Activated T-cell treated with anti-CD3 and anti-CD28 coated beads, Interleukin-2, amount 50 U/mL, for 4 hours (primary cell): Measurements from ENCODE around the gene TMEM186. TPM values are rescaled to one million over a fixed set of nuclear protein-coding genes. Genes with fewer than 3 reads are reported as not detected.

Experiments used
- ATAC-seq, 2 donors: fragments of 200-7000 bp; cut with Tn5 transposase; one replicate each; pipeline ENCODE4 v1.10.0; 2021
- DNase-seq: peaks from one replicate; pipeline ENCODE4 v3.0.0-alpha.2; 2020
- H3K27me3 Mint-ChIP-seq: one replicate; pipeline ENCODE4 v1.8.0; 2021; ENCODE audit warnings: low read depth, mixed read lengths
- H3K36me3 Mint-ChIP-seq: one replicate; pipeline ENCODE4 v1.8.0; 2022; ENCODE audit warnings: mixed read lengths; ENCODE audit not compliant: insufficient read depth
- H3K4me1 Mint-ChIP-seq: one replicate; pipeline ENCODE4 v1.8.0; 2021; ENCODE audit warnings: low read depth, mixed read lengths
- H3K4me3 Mint-ChIP-seq: one replicate; pipeline ENCODE4 v1.8.0; 2021; ENCODE audit warnings: mild to moderate bottlenecking, moderate library complexity, mixed read lengths
- H3K9me3 Mint-ChIP-seq: one replicate; pipeline ENCODE4 v1.8.0; 2021; ENCODE audit warnings: mixed read lengths
- total RNA-seq, 3 donors: library from RNA; stranded (reverse); gene quantifications; one replicate each; pipeline ENCODE4 v1.2.1, GENCODE V29; 2021

TMEM186 gene
- total RNA-seq, 3 donors from 2014 or later, result 13.2 to 14.5 (median 13.9) TPM

DNA sequence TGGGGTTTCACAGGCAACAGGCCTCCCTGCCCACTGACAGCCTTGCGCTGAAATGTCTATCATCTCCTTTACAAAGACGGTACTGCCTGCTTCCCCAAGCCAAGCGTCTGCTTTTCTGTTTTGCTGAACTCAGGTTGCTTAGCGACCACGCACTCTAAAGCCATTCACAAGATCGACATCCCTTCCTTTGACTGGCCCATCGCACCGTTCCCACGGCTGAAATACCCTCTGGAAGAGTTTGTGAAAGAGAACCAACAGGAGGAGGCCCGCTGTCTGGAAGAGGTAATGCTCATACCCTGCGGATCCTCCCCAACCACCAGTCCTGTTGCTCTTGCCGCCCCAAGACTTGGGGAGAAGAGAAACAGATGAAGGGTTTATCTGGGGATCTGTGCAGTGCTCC lies 28.7 kb downstream of the TMEM186 start:
- ATAC-seq, result no peak
- Mint-ChIP-seq H3K9me3 (no peaks in the 10 kb centered on the region), H3K36me3 (peaks cover 18% of the 10 kb centered on the region), H3K27me3 (no peaks in the 10 kb centered on the region), H3K4me1 (no peaks in the 10 kb centered on the region), H3K4me3 (no peak overlapping the region)
- DNase-seq, result no peak

- no peak overlapping the region for H3K4me3 Mint-ChIP-seq
- peaks cover 19% of the 10 kb centered on the region for H3K36me3 Mint-ChIP-seq
- H3K27me3 Mint-ChIP-seq, result no peaks in the 10 kb centered on the region
- DNase-seq, result no peak
- no peaks in the 10 kb centered on the region for H3K9me3 Mint-ChIP-seq
- no peaks in the 10 kb centered on the region for H3K4me1 Mint-ChIP-seq
- ATAC-seq, result no peak
These were observed 29.2 kb downstream of the TMEM186 start for GRCh38 chr16:8768283-8768682.

GRCh38 chr16:8767176-8767575 lies 30.3 kb downstream of the TMEM186 start:
- H3K9me3 Mint-ChIP-seq, result no peaks in the 10 kb centered on the region
- H3K4me1 Mint-ChIP-seq, result no peaks in the 10 kb centered on the region
- no peak overlapping the region for H3K4me3 Mint-ChIP-seq
- H3K36me3 Mint-ChIP-seq, result peaks cover 12% of the 10 kb centered on the region
- DNase-seq, result no peak
- no peaks in the 10 kb centered on the region for H3K27me3 Mint-ChIP-seq
- ATAC-seq, result no peak

DNA sequence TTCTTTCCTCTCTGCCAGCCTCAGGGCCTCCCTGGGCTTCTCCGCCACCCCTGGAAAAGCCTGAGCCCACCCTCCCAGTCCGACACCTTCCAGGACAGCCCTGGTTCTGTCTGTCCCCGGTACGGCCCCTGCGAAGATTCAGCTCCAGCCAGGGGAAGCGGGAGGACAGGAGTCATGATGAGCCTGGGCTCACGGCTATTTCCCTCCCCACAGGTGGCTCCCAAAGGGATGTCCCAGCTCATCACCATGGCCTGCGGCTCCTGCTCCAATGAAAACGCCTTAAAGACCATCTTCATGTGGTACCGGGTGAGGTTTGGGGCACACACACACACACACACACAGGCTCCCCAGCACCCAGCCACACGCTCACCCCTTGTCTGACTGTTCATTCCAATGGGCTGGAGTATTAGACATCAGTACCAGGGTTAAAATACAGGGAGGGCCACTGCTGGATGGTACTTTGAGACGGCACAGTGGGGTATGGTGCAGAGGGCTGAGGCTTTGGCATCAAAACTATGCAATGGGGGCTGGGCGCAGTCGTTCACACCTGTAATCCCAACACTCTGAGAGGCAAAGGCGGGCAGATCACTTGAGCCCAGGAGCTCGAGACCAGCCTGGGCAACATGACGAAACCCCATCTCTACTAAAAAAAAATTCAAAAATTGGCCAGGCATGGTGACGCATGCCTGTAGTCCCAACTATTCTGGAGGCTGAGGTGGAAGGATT lies 32.8 kb downstream of the TMEM186 start:
- no peak for DNase-seq
- Mint-ChIP-seq H3K36me3 (peaks cover 19% of the 10 kb centered on the region), H3K4me1 (no peaks in the 10 kb centered on the region), H3K27me3 (no peaks in the 10 kb centered on the region), H3K4me3 (no peak overlapping the region), H3K9me3 (no peaks in the 10 kb centered on the region)
- ATAC-seq, result no peak

- DNase-seq (no peak), ATAC-seq (no peak)
- Mint-ChIP-seq H3K4me1 (no peaks in the 10 kb centered on the region), H3K27me3 (no peaks in the 10 kb centered on the region), H3K4me3 (no peak overlapping the region), H3K36me3 (peaks cover 19% of the 10 kb centered on the region), H3K9me3 (no peaks in the 10 kb centered on the region)
These were observed 33.5 kb downstream of the TMEM186 start for GRCh38 chr16:8763899-8764298.

GRCh38 chr16:8763083-8763482 lies 34.4 kb downstream of the TMEM186 start:
- no peaks in the 10 kb centered on the region for H3K27me3 Mint-ChIP-seq
- peaks cover 20% of the 10 kb centered on the region for H3K36me3 Mint-ChIP-seq
- no peaks in the 10 kb centered on the region for H3K4me1 Mint-ChIP-seq
- no peak for ATAC-seq
- no peak for DNase-seq
- H3K4me3 Mint-ChIP-seq, result no peak overlapping the region
- no peaks in the 10 kb centered on the region for H3K9me3 Mint-ChIP-seq

DNA sequence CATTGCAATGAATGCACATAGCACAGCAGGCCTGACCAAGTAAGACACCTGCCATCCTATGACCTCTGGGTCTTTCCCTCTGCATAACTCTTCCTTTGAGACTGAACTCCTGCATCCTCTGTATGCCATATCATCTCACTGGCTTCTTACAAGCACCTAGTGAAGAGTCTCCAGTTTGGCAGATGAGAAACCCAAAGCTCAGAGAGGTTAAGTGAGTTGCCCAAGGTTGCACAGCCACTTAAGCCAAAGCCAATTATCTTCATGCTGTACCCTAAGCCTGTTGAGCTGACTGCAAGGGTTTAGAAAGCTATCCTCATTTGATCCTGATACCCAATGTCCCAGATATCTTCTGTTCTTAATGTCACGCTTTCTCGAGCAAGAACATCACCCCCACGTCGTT lies 35.2 kb downstream of the TMEM186 start:
- DNase-seq (no peak), ATAC-seq (no peak)
- Mint-ChIP-seq H3K36me3 (peaks cover 27% of the 10 kb centered on the region), H3K9me3 (no peaks in the 10 kb centered on the region), H3K4me3 (no peak overlapping the region), H3K4me1 (no peaks in the 10 kb centered on the region), H3K27me3 (no peaks in the 10 kb centered on the region)

GRCh38 chr16:8761078-8761477 lies 36.4 kb downstream of the TMEM186 start:
- ATAC-seq, result no peak
- Mint-ChIP-seq H3K4me3 (no peak overlapping the region), H3K27me3 (no peaks in the 10 kb centered on the region)

DNA sequence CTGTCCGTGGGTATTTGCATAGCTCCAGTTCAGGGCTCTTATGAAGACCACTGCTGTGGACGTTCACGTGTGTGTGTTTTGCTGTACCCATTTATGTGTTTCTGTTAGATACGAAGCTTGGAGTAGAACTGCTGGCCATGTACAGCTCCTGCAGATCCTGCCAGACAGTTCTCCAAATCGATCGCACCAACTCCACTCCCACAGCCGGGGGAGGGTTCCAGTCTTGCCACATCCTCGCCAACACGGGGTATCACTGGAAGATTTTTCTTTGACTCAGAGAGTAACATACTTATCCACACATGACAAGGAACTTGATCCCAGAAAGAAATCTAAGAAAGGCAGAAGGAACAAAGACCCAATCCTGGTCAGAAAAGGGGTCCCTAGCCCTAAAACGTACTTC lies 37.4 kb downstream of the TMEM186 start:
- H3K27me3 Mint-ChIP-seq, result no peaks in the 10 kb centered on the region
- peaks cover 30% of the 10 kb centered on the region for H3K36me3 Mint-ChIP-seq
- ATAC-seq, result no peak
- DNase-seq, result no peak
- H3K9me3 Mint-ChIP-seq, result no peaks in the 10 kb centered on the region
- no peaks in the 10 kb centered on the region for H3K4me1 Mint-ChIP-seq
- H3K4me3 Mint-ChIP-seq, result no peak overlapping the region

More at GRCh38 chr16:8761078-8761477, 36.4 kb downstream of the TMEM186 start:
- peaks cover 30% of the 10 kb centered on the region for H3K36me3 Mint-ChIP-seq
- H3K9me3 Mint-ChIP-seq, result no peaks in the 10 kb centered on the region
- DNase-seq, result no peak
- H3K4me1 Mint-ChIP-seq, result no peaks in the 10 kb centered on the region

GRCh38 chr16:8758022-8758421 lies 39.4 kb downstream of the TMEM186 start:
- peaks cover 24% of the 10 kb centered on the region for H3K36me3 Mint-ChIP-seq
- H3K9me3 Mint-ChIP-seq, result no peaks in the 10 kb centered on the region
- H3K4me1 Mint-ChIP-seq, result no peaks in the 10 kb centered on the region
- DNase-seq, result no peak
- no peak for ATAC-seq
- no peak overlapping the region for H3K4me3 Mint-ChIP-seq
- H3K27me3 Mint-ChIP-seq, result no peaks in the 10 kb centered on the region

DNA sequence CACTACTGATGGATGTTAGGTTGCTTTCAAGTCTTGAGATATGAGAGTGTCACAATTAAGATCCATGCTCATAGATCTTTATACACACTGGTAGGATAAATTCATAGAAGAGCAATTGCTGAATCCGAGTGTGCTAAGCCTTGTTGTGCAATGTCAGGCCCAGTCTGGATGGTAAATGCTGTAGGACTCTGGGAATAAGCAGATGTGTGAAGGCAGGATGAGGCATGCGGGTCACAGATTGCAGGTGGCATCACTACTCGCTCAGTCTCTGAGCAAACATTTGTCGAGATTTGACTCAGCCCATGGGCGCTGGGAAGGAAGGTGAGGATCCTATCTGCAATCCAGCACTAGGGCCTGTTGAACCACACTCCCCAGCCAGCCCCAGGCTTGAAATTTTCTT lies 40.7 kb downstream of the TMEM186 start:
- Mint-ChIP-seq H3K9me3 (no peaks in the 10 kb centered on the region), H3K4me1 (no peaks in the 10 kb centered on the region), H3K27me3 (no peaks in the 10 kb centered on the region), H3K36me3 (peaks cover 20% of the 10 kb centered on the region), H3K4me3 (no peak overlapping the region)
- DNase-seq (no peak), ATAC-seq (no peak)

- DNase-seq (no peak), ATAC-seq (no peak)
- no peak overlapping the region for H3K4me3 Mint-ChIP-seq
- H3K27me3 Mint-ChIP-seq, result no peaks in the 10 kb centered on the region
- no peaks in the 10 kb centered on the region for H3K4me1 Mint-ChIP-seq
- H3K36me3 Mint-ChIP-seq, result peaks cover 18% of the 10 kb centered on the region
- H3K9me3 Mint-ChIP-seq, result no peaks in the 10 kb centered on the region
These were observed 43.9 kb downstream of the TMEM186 start for GRCh38 chr16:8753416-8754054.

DNA sequence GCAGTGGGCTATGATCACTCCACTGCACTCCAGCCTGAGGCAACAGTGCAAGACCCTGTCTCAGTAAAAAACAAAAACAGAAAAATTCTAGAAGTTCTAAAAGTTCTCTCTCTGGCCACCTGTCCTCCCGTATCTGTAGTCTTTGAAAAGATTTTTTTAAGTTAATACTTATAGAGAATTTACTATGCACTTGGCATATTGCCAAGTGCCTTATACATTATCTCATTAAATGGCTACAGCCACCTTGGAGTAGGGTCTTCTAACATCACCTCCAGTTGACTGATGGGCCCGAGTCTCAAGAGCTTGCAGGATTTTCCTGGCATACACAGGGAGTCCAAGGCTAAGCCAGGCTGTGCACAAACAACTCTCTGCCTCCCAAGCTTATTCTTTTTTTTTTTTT lies 44.7 kb downstream of the TMEM186 start:
- no peak for ATAC-seq
- H3K4me3 Mint-ChIP-seq, result no peak overlapping the region
- no peaks in the 10 kb centered on the region for H3K27me3 Mint-ChIP-seq
- peaks cover 14% of the 10 kb centered on the region for H3K36me3 Mint-ChIP-seq
- H3K4me1 Mint-ChIP-seq, result no peaks in the 10 kb centered on the region
- no peaks in the 10 kb centered on the region for H3K9me3 Mint-ChIP-seq
- DNase-seq, result no peak

GRCh38 chr16:8751481-8752311 lies 45.7 kb downstream of the TMEM186 start:
- Mint-ChIP-seq H3K4me1 (no peaks in the 10 kb centered on the region), H3K27me3 (no peaks in the 10 kb centered on the region), H3K9me3 (no peaks in the 10 kb centered on the region), H3K36me3 (peaks cover 9% of the 10 kb centered on the region), H3K4me3 (no peak overlapping the region)
- DNase-seq (no peak), ATAC-seq (no peak)
